Measurements from ENCODE around the gene FHOD3.
"Not testable (repeated sequence)": the region's sequence is repeated elsewhere in the genome, so short reads cannot be mapped to it uniquely, and the experiment has no call there.

Gene FHOD3

GRCh38 chr18:36352384-36352783, 54.9 kb downstream of the FHOD3 start:
- DNase-seq, result no peak

- DNase-seq, result no peak
Observed at GRCh38 chr18:36354989-36355388, 57.5 kb downstream of the FHOD3 start.

- DNase-seq, result no peak
Observed at GRCh38 chr18:36355511-36355910, 58.0 kb downstream of the FHOD3 start.

GRCh38 chr18:36356741-36357140, 59.2 kb downstream of the FHOD3 start:
- not testable (repeated sequence) for DNase-seq

GRCh38 chr18:36358141-36358540, 60.6 kb downstream of the FHOD3 start:
- no peak for DNase-seq

GRCh38 chr18:36360256-36360909, 62.9 kb downstream of the FHOD3 start:
- DNase-seq, result no peak

GRCh38 chr18:36364911-36365624, 67.6 kb downstream of the FHOD3 start:
- no peak for DNase-seq

GRCh38 chr18:36365836-36366775, 68.6 kb downstream of the FHOD3 start:
- DNase-seq, result no peak

GRCh38 chr18:36366994-36367839, 69.7 kb downstream of the FHOD3 start:
- DNase-seq, result no peak

- DNase-seq, result no peak
Observed at GRCh38 chr18:36368889-36369288, 71.4 kb downstream of the FHOD3 start.

GRCh38 chr18:36372903-36373311, 75.4 kb downstream of the FHOD3 start:
- DNase-seq, result no peak

GRCh38 chr18:36374262-36374661, 76.7 kb downstream of the FHOD3 start:
- no peak for DNase-seq

GRCh38 chr18:36375118-36375517, 77.6 kb downstream of the FHOD3 start:
- DNase-seq, result no peak

- DNase-seq, result no peak
Observed at GRCh38 chr18:36376361-36376760, 78.8 kb downstream of the FHOD3 start.

GRCh38 chr18:36377626-36378025, 80.1 kb downstream of the FHOD3 start:
- no peak for DNase-seq

GRCh38 chr18:36378205-36378604, 80.7 kb downstream of the FHOD3 start:
- no peak for DNase-seq

- no peak for DNase-seq
Observed at GRCh38 chr18:36379435-36379984, 82.0 kb downstream of the FHOD3 start.

- DNase-seq, result no peak
Observed at GRCh38 chr18:36380173-36380827, 82.8 kb downstream of the FHOD3 start.

GRCh38 chr18:36381075-36381474, 83.6 kb downstream of the FHOD3 start:
- DNase-seq, result no peak

- no peak for DNase-seq
Observed at GRCh38 chr18:36382854-36383253, 85.3 kb downstream of the FHOD3 start.

GRCh38 chr18:36386150-36386920, 88.8 kb downstream of the FHOD3 start:
- no peak for DNase-seq
